ENCODE data around the gene TOGARAM2.

Gene TOGARAM2

GRCh38 chr2:28955467-28955866 lies 25.6 kb upstream of the TOGARAM2 start:
- no peaks in the 10 kb centered on the region for H3K36me3 ChIP-seq

GRCh38 chr2:28956415-28956826 lies 24.7 kb upstream of the TOGARAM2 start:
- H3K27me3 ChIP-seq: no peaks in the 10 kb centered on the region
- H3K27ac ChIP-seq: no peak overlapping the region
- no peak overlapping the region for H3K4me3 ChIP-seq (ENCODE audit: low read depth in 1 of 2, low read length in 1 of 2)
- no peak for TF ChIP-seq CTCF (IDR thresholded peaks at IDR 0.05)
- no peaks in the 10 kb centered on the region for H3K36me3 ChIP-seq
- H3K9me3 ChIP-seq: no peaks in the 10 kb centered on the region
- H3K4me1 ChIP-seq (ENCODE audit: control insufficient read depth in 1 of 2, insufficient read depth in 1 of 2, low read depth in 1 of 2, low read length in 1 of 2): peaks cover 23 to 29% of the 10 kb centered on the region in 2 experiments

More at GRCh38 chr2:28955467-28955866, 25.6 kb upstream of the TOGARAM2 start:
- TF ChIP-seq CTCF (IDR thresholded peaks at IDR 0.05): no peak
- Histone ChIP-seq H3K4me1 (ENCODE audit: control insufficient read depth in 1 of 2, insufficient read depth in 1 of 2, low read depth in 1 of 2, low read length in 1 of 2) (peaks cover 26 to 36% of the 10 kb centered on the region in 2 experiments), H3K4me3 (ENCODE audit: low read depth in 1 of 2, low read length in 1 of 2) (no peak overlapping the region), H3K27ac (no peak overlapping the region), H3K27me3 (no peaks in the 10 kb centered on the region), H3K9me3 (no peaks in the 10 kb centered on the region)

GRCh38 chr2:28956890-28957289 lies 24.2 kb upstream of the TOGARAM2 start:
- H3K27ac ChIP-seq: no peak overlapping the region
- TF ChIP-seq CTCF (IDR thresholded peaks at IDR 0.05): no peak
- no peaks in the 10 kb centered on the region for H3K9me3 ChIP-seq
- H3K4me1 ChIP-seq (ENCODE audit: control insufficient read depth in 1 of 2, insufficient read depth in 1 of 2, low read depth in 1 of 2, low read length in 1 of 2): peaks cover 19 to 25% of the 10 kb centered on the region in 2 experiments
- no peaks in the 10 kb centered on the region for H3K36me3 ChIP-seq
- no peak overlapping the region for H3K4me3 ChIP-seq (ENCODE audit: low read depth in 1 of 2, low read length in 1 of 2)
- no peaks in the 10 kb centered on the region for H3K27me3 ChIP-seq

- Histone ChIP-seq H3K36me3 (no peaks in the 10 kb centered on the region), H3K4me1 (ENCODE audit: control insufficient read depth in 1 of 2, insufficient read depth in 1 of 2, low read depth in 1 of 2, low read length in 1 of 2) (peaks cover under 1 to 7% of the 10 kb centered on the region in 2 experiments), H3K4me3 (ENCODE audit: low read depth in 1 of 2, low read length in 1 of 2) (no peak overlapping the region), H3K27ac (no peak overlapping the region), H3K27me3 (no peaks in the 10 kb centered on the region), H3K9me3 (no peaks in the 10 kb centered on the region)
- TF ChIP-seq CTCF (IDR thresholded peaks at IDR 0.05): no peak
Observed at GRCh38 chr2:28958689-28959088, 22.4 kb upstream of the TOGARAM2 start.

GRCh38 chr2:28960401-28960800 lies 20.7 kb upstream of the TOGARAM2 start:
- Histone ChIP-seq H3K4me3 (ENCODE audit: low read depth in 1 of 2, low read length in 1 of 2) (no peak overlapping the region), H3K27me3 (no peaks in the 10 kb centered on the region), H3K4me1 (ENCODE audit: control insufficient read depth in 1 of 2, insufficient read depth in 1 of 2, low read depth in 1 of 2, low read length in 1 of 2) (peaks cover 0 to 6% of the 10 kb centered on the region in 2 experiments), H3K9me3 (no peaks in the 10 kb centered on the region), H3K27ac (no peak overlapping the region), H3K36me3 (no peaks in the 10 kb centered on the region)
- no peak for TF ChIP-seq CTCF (IDR thresholded peaks at IDR 0.05)

- Histone ChIP-seq H3K9me3 (no peaks in the 10 kb centered on the region), H3K36me3 (no peaks in the 10 kb centered on the region), H3K4me3 (ENCODE audit: low read depth in 1 of 2, low read length in 1 of 2) (no peak overlapping the region), H3K27ac (no peak overlapping the region), H3K27me3 (no peaks in the 10 kb centered on the region), H3K4me1 (ENCODE audit: control insufficient read depth in 1 of 2, insufficient read depth in 1 of 2, low read depth in 1 of 2, low read length in 1 of 2) (no peaks in the 10 kb centered on the region)
- TF ChIP-seq CTCF (IDR thresholded peaks at IDR 0.05): no peak
Observed at GRCh38 chr2:28962505-28962904, 18.6 kb upstream of the TOGARAM2 start.
